Mesenteric fat pad (tissue), 1 donor: ENCODE results near the gene ZNF318. TPM values are rescaled to one million over a fixed set of nuclear protein-coding genes. Genes with fewer than 3 reads are reported as not detected.
A peak's percentile ranks its signal among the peaks of the same experiment; 100 is the strongest.
"Not testable (repeated sequence)": the region's sequence is repeated elsewhere in the genome, so short reads cannot be mapped to it uniquely, and the experiment has no call there.

ENCODE experiments used
- DNase-seq: peaks from one replicate; pipeline ENCODE4 v3.0.0-alpha.2; 2020; ENCODE audit warnings: low spot score
- long read RNA-seq: library from polyadenylated mRNA; unstranded; transcript quantifications from one replicate; pipeline ENCODE4 v2.0.0, GENCODE V29; 2020
- total RNA-seq: library from RNA; stranded (reverse); fragmentation: NEBNext Ultra II Directional; extraction: Animal tissue kit (Norgen Biotek cat#: 25700); gene quantifications from one replicate; pipeline ENCODE4 v1.2.1, GENCODE V29; 2021
- donor health status: DM: yes; HTN: yes; CAD: no.

The ZNF318 gene
- total RNA-seq = 16.1 TPM
- long read RNA-seq, partial matches to known transcripts = 6 of 10 reads
- long read RNA-seq, other reads (novel, unspliced or antisense) = 4 of 10 reads

GRCh38 chr6:43369174-43370002 lies at the start of gene ZNF318:
ZNF318 (minus strand) TSS chr6:43369647; CDS start chr6:43369365, 282 bp downstream.
- DNase-seq = peak; percentile 97

- DNase-seq = no peak
These were observed 47.5 kb upstream of the ZNF318 start for GRCh38 chr6:43416935-43417334.

GRCh38 chr6:43415275-43415674 lies 45.8 kb upstream of the ZNF318 start:
- DNase-seq = not testable (repeated sequence)

GRCh38 chr6:43413002-43413401 lies 43.6 kb upstream of the ZNF318 start:
- DNase-seq = no peak

- no peak for DNase-seq
These were observed 43.1 kb upstream of the ZNF318 start for GRCh38 chr6:43412541-43412940.

GRCh38 chr6:43410776-43411175 lies 41.3 kb upstream of the ZNF318 start:
- not testable (repeated sequence) for DNase-seq

- no peak for DNase-seq
These were observed 38.8 kb upstream of the ZNF318 start for GRCh38 chr6:43408259-43408658.

- DNase-seq = no peak
These were observed 37.8 kb upstream of the ZNF318 start for GRCh38 chr6:43407296-43407695.

- no peak for DNase-seq
These were observed 35.9 kb upstream of the ZNF318 start for GRCh38 chr6:43405354-43405753.

GRCh38 chr6:43402820-43403219 lies 33.4 kb upstream of the ZNF318 start:
- DNase-seq = no peak

GRCh38 chr6:43401730-43402129 lies 32.3 kb upstream of the ZNF318 start:
- no peak for DNase-seq

GRCh38 chr6:43399932-43400487 lies 30.6 kb upstream of the ZNF318 start:
- DNase-seq = no peak

GRCh38 chr6:43396408-43397149 lies 27.1 kb upstream of the ZNF318 start:
- DNase-seq = no peak

GRCh38 chr6:43395776-43396175 lies 26.3 kb upstream of the ZNF318 start:
- no peak for DNase-seq

GRCh38 chr6:43394982-43395381 lies 25.5 kb upstream of the ZNF318 start:
- no peak for DNase-seq

- no peak for DNase-seq
These were observed 24.2 kb upstream of the ZNF318 start for GRCh38 chr6:43393602-43394001.

- DNase-seq = not testable (repeated sequence)
These were observed 23.7 kb upstream of the ZNF318 start for GRCh38 chr6:43393133-43393532.

- no peak for DNase-seq
These were observed 22.1 kb upstream of the ZNF318 start for GRCh38 chr6:43391440-43392031.

GRCh38 chr6:43390753-43391439 lies 21.4 kb upstream of the ZNF318 start:
- DNase-seq = not testable (repeated sequence)

GRCh38 chr6:43389730-43390295 lies 20.4 kb upstream of the ZNF318 start:
- no peak for DNase-seq

- no peak for DNase-seq
These were observed 17.0 kb upstream of the ZNF318 start for GRCh38 chr6:43386492-43386891.
